ENCODE measurements around the gene COL10A1. TPM values are rescaled to one million over a fixed set of nuclear protein-coding genes. Genes with fewer than 3 reads are reported as not detected.

Gene COL10A1
- polyA plus RNA-seq (0.01 TPM in 1 of 3 replicates, not detected in the others), polyA minus RNA-seq (1.3 TPM in 1 of 3 replicates, not detected in the others)
- not detected for polyA plus RNA-seq (2011; ENCODE audit: low read depth)
- not detected in 2 replicates for polyA plus RNA-seq (2011; cell fraction: cytosol; rRNA removed)
- polyA plus RNA-seq (2011; cell fraction: nucleus; rRNA removed): not detected in 2 replicates
- 0.08 TPM in 1 of 2 replicates, not detected in the other for polyA plus RNA-seq (2012; ENCODE audit: low replicate concordance)
- polyA minus RNA-seq (2011; cell fraction: cytosol; rRNA and poly(A)+ RNA removed): not detected
- polyA minus RNA-seq (2011; cell fraction: nucleus; rRNA and poly(A)+ RNA removed): not detected in 2 replicates

DNA sequence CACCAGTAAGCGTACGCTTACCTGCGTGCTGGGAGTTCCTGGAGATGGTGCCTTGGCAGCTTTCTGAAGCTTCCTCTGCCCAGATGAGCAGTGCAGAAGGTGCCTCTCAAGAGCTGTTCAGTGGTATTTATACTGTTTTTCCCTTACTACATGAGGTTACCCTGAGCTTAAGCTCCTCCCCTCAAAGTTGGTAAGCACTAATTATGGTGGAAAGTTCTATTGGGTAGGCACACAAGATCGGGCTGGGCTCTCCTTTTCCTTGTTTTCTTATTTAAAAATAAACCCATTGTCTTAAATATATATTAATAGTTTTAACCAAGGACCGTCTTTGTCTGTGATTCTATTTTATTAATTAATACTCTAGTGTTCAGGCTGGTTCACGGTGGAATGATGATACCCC lies at the start of gene COL10A1:
COL10A1 (minus strand) TSS at position 101 of the 400 bp plus-strand sequence. CDS start 640 bp downstream, outside the sequence.
- Histone ChIP-seq H3K9ac (ENCODE audit: control insufficient read depth, extremely low read depth, insufficient read depth, low read length) (no peak within 1 kb of the TSS), H3K27me3 (ENCODE audit: control insufficient read depth, extremely low read depth, insufficient read depth, low read length) (no peaks in the 10 kb centered on the region), H3K4me3 (ENCODE audit: control insufficient read depth in 2 of 3, extremely low read depth in 1 of 3, insufficient read depth in 2 of 3, low read depth in 1 of 3, low read length in 3 of 3) (no peak within 1 kb of the TSS), H3K9me1 (ENCODE audit: control insufficient read depth, extremely low read depth, insufficient read depth, low read length) (no peaks in the 10 kb centered on the region), H3K4me1 (ENCODE audit: control insufficient read depth, extremely low read depth, insufficient read depth, low read length) (no peaks in the 10 kb centered on the region), H4K20me1 (ENCODE audit: control insufficient read depth, extremely low read depth, insufficient read depth, low read length) (no peaks in the 10 kb centered on the region), H3K4me2 (ENCODE audit: control insufficient read depth, extremely low read depth, insufficient read depth, low read depth, low read length) (no peak within 1 kb of the TSS), H3K36me3 (ENCODE audit: control insufficient read depth in 2 of 2, extremely low read depth in 1 of 2, insufficient read depth in 2 of 2, low read length in 2 of 2) (peaks cover 4 to 5% of the 10 kb centered on the region in 2 experiments), H3K9me3 (ENCODE audit: control insufficient read depth, low read depth, low read length) (no peaks in the 10 kb centered on the region), H3K79me2 (ENCODE audit: control insufficient read depth, insufficient read depth, low read length) (no peaks in the 10 kb centered on the region), H2AFZ (ENCODE audit: control insufficient read depth, low read length) (no peak within 1 kb of the TSS), H3K27ac (ENCODE audit: control insufficient read depth, insufficient read depth, low read length) (no peak within 1 kb of the TSS)
- TF ChIP-seq, protein P1, sequence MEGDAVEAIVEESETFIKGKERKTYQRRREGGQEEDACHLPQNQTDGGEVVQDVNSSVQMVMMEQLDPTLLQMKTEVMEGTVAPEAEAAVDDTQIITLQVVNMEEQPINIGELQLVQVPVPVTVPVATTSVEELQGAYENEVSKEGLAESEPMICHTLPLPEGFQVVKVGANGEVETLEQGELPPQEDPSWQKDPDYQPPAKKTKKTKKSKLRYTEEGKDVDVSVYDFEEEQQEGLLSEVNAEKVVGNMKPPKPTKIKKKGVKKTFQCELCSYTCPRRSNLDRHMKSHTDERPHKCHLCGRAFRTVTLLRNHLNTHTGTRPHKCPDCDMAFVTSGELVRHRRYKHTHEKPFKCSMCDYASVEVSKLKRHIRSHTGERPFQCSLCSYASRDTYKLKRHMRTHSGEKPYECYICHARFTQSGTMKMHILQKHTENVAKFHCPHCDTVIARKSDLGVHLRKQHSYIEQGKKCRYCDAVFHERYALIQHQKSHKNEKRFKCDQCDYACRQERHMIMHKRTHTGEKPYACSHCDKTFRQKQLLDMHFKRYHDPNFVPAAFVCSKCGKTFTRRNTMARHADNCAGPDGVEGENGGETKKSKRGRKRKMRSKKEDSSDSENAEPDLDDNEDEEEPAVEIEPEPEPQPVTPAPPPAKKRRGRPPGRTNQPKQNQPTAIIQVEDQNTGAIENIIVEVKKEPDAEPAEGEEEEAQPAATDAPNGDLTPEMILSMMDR (optimal IDR thresholded peaks at IDR 0.05 in 1 of 3, IDR thresholded peaks at IDR 0.05 in 1 of 3, conservative IDR thresholded peaks at IDR 0.05 in 1 of 3; ENCODE audit: extremely low read depth in 1 of 3, insufficient read depth in 2 of 3, low read length in 3 of 3): no peak
- no peak for TF ChIP-seq EZH2 (IDR thresholded peaks at IDR 0.05; ENCODE audit: low read length)
- FAIRE-seq (no peak), DNase-seq (ENCODE audit: low read depth, low spot score) (no peak)
- dilution Hi-C loops (cut with MboI; ENCODE audit: extremely low pct_ligation_motif_present, low sequenced_read_pairs): no loop called here

DNA sequence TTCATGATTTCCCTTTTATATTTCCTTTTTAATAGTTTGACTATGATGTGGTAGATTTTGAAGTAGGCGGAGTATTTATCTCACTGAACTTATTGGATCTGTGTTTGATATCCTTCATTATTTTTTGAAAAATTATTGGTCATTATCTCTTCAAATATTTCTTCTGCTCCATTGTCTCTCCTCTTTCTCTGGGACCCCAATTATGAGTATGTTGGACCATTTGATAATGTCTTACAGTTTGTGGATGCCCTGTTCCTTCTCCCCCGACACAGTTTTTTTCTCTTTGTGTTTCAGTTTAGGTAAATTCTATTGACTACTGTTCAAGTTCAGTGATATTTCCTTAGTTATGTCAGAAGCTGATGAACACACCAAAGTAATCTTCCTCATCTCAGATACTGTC lies 49.4 kb upstream of the COL10A1 start:
- no peaks in the 10 kb centered on the region for H4K20me1 ChIP-seq (ENCODE audit: control insufficient read depth, extremely low read depth, insufficient read depth, low read length)
- dilution Hi-C loops (cut with MboI; ENCODE audit: extremely low pct_ligation_motif_present, low sequenced_read_pairs): no loop called here
- H3K4me3 ChIP-seq (ENCODE audit: control insufficient read depth in 2 of 3, extremely low read depth in 1 of 3, insufficient read depth in 2 of 3, low read depth in 1 of 3, low read length in 3 of 3): no peak overlapping the region
- no peaks in the 10 kb centered on the region for H3K4me1 ChIP-seq (ENCODE audit: control insufficient read depth, extremely low read depth, insufficient read depth, low read length)
- H3K27me3 ChIP-seq (ENCODE audit: control insufficient read depth, extremely low read depth, insufficient read depth, low read length): no peaks in the 10 kb centered on the region
- no peak overlapping the region for H3K9ac ChIP-seq (ENCODE audit: control insufficient read depth, extremely low read depth, insufficient read depth, low read length)
- TF ChIP-seq EZH2 (IDR thresholded peaks at IDR 0.05; ENCODE audit: low read length): no peak
- TF ChIP-seq, protein P1 (optimal IDR thresholded peaks at IDR 0.05 in 1 of 3, IDR thresholded peaks at IDR 0.05 in 1 of 3, conservative IDR thresholded peaks at IDR 0.05 in 1 of 3; ENCODE audit: extremely low read depth in 1 of 3, insufficient read depth in 2 of 3, low read length in 3 of 3): no peak
- no peak overlapping the region for H2AFZ ChIP-seq (ENCODE audit: control insufficient read depth, low read length)
- no peaks in the 10 kb centered on the region for H3K36me3 ChIP-seq (ENCODE audit: control insufficient read depth in 2 of 2, extremely low read depth in 1 of 2, insufficient read depth in 2 of 2, low read length in 2 of 2)
- H3K79me2 ChIP-seq (ENCODE audit: control insufficient read depth, insufficient read depth, low read length): no peaks in the 10 kb centered on the region
- DNase-seq (ENCODE audit: low read depth, low spot score) (no peak), FAIRE-seq (no peak)
- no peak overlapping the region for H3K27ac ChIP-seq (ENCODE audit: control insufficient read depth, insufficient read depth, low read length)
- H3K4me2 ChIP-seq (ENCODE audit: control insufficient read depth, extremely low read depth, insufficient read depth, low read depth, low read length): no peak overlapping the region
- H3K9me3 ChIP-seq (ENCODE audit: control insufficient read depth, low read depth, low read length): peaks cover 1% of the 10 kb centered on the region
- peaks cover 2% of the 10 kb centered on the region for H3K9me1 ChIP-seq (ENCODE audit: control insufficient read depth, extremely low read depth, insufficient read depth, low read length)
